Measurements from ENCODE around the gene KAT6B.

The KAT6B gene

GRCh38 chr10:74926791-74927585 is 100.6 kb downstream of the KAT6B start:
- Mint-ChIP-seq H3K4me1 (peaks cover 47% of the 10 kb centered on the region), H3K4me3 (no peak overlapping the region), H3K27ac (no peak overlapping the region), H3K27me3 (no peaks in the 10 kb centered on the region), H3K9me3 (no peaks in the 10 kb centered on the region)
- DNase-seq, result no peak
- no peak for ATAC-seq

- ATAC-seq, result no peak
- Mint-ChIP-seq H3K4me1 (peaks cover 43% of the 10 kb centered on the region), H3K4me3 (no peak overlapping the region), H3K27ac (peak overlapping the region in 1 of 2 donors; percentile 14), H3K9me3 (no peaks in the 10 kb centered on the region), H3K27me3 (no peaks in the 10 kb centered on the region)
- DNase-seq, result no peak
These were observed 101.3 kb downstream of the KAT6B start for GRCh38 chr10:74927701-74928100.

- Mint-ChIP-seq H3K27ac (no peak overlapping the region), H3K9me3 (no peaks in the 10 kb centered on the region), H3K27me3 (no peaks in the 10 kb centered on the region), H3K4me3 (no peak overlapping the region), H3K4me1 (peaks cover 32% of the 10 kb centered on the region)
- DNase-seq (no peak), ATAC-seq (no peak)
These were observed 102.4 kb downstream of the KAT6B start for GRCh38 chr10:74928742-74929191.

GRCh38 chr10:74929197-74929596 is 102.8 kb downstream of the KAT6B start:
- no peaks in the 10 kb centered on the region for H3K27me3 Mint-ChIP-seq
- H3K9me3 Mint-ChIP-seq, result no peaks in the 10 kb centered on the region
- H3K4me1 Mint-ChIP-seq, result peaks cover 31% of the 10 kb centered on the region
- no peak for ATAC-seq
- H3K27ac Mint-ChIP-seq, result no peak overlapping the region
- no peak for DNase-seq
- no peak overlapping the region for H3K4me3 Mint-ChIP-seq

- Mint-ChIP-seq H3K9me3 (no peaks in the 10 kb centered on the region), H3K4me1 (peaks cover 39% of the 10 kb centered on the region), H3K27me3 (no peaks in the 10 kb centered on the region), H3K4me3 (no peak overlapping the region), H3K27ac (no peak overlapping the region)
- no peak for ATAC-seq
- DNase-seq, result no peak
These were observed 104.6 kb downstream of the KAT6B start for GRCh38 chr10:74930965-74931364.

GRCh38 chr10:74932648-74933047 is 106.2 kb downstream of the KAT6B start:
- Mint-ChIP-seq H3K4me1 (peaks cover 27% of the 10 kb centered on the region), H3K27me3 (no peaks in the 10 kb centered on the region), H3K4me3 (no peak overlapping the region), H3K9me3 (no peaks in the 10 kb centered on the region), H3K27ac (no peak overlapping the region)
- DNase-seq (no peak), ATAC-seq (no peak)

GRCh38 chr10:74934100-74934812 is 107.9 kb downstream of the KAT6B start:
- ATAC-seq, result no peak
- H3K27me3 Mint-ChIP-seq, result no peaks in the 10 kb centered on the region
- H3K9me3 Mint-ChIP-seq, result no peaks in the 10 kb centered on the region
- peaks cover 20% of the 10 kb centered on the region for H3K4me1 Mint-ChIP-seq
- DNase-seq, result no peak
- H3K4me3 Mint-ChIP-seq, result no peak overlapping the region
- peak overlapping the region in 1 of 2 donors; percentile 38 for H3K27ac Mint-ChIP-seq

GRCh38 chr10:74936577-74937265 is 110.3 kb downstream of the KAT6B start:
- H3K4me3 Mint-ChIP-seq, result no peak overlapping the region
- no peak overlapping the region for H3K27ac Mint-ChIP-seq
- H3K9me3 Mint-ChIP-seq, result no peaks in the 10 kb centered on the region
- peaks cover 15% of the 10 kb centered on the region for H3K4me1 Mint-ChIP-seq
- DNase-seq (no peak), ATAC-seq (no peak)
- H3K27me3 Mint-ChIP-seq, result no peaks in the 10 kb centered on the region

GRCh38 chr10:74937266-74937856 is 111.0 kb downstream of the KAT6B start:
- DNase-seq (no peak), ATAC-seq (no peak)
- Mint-ChIP-seq H3K9me3 (no peaks in the 10 kb centered on the region), H3K27ac (no peak overlapping the region), H3K4me1 (peaks cover 9% of the 10 kb centered on the region), H3K4me3 (no peak overlapping the region), H3K27me3 (no peaks in the 10 kb centered on the region)

GRCh38 chr10:74944205-74944604 is 117.8 kb downstream of the KAT6B start:
- no peak for ATAC-seq
- Mint-ChIP-seq H3K27ac (no peak overlapping the region), H3K4me1 (peaks cover 23% of the 10 kb centered on the region), H3K27me3 (no peaks in the 10 kb centered on the region), H3K9me3 (no peaks in the 10 kb centered on the region), H3K4me3 (no peak overlapping the region)
- no peak for DNase-seq

- ATAC-seq (no peak), DNase-seq (no peak)
- Mint-ChIP-seq H3K4me1 (peaks cover 43% of the 10 kb centered on the region), H3K4me3 (no peak overlapping the region), H3K27me3 (no peaks in the 10 kb centered on the region), H3K9me3 (no peaks in the 10 kb centered on the region), H3K27ac (no peak overlapping the region)
These were observed 121.5 kb downstream of the KAT6B start for GRCh38 chr10:74947781-74948401.

- Mint-ChIP-seq H3K9me3 (no peaks in the 10 kb centered on the region), H3K4me3 (peak overlapping the region in 1 of 2 donors; percentile 21), H3K27ac (peak overlapping the region in 1 of 2 donors; percentile 52), H3K4me1 (peaks cover 50% of the 10 kb centered on the region), H3K27me3 (no peaks in the 10 kb centered on the region)
- DNase-seq (no peak), ATAC-seq (peak; percentile 98)
These were observed 122.8 kb downstream of the KAT6B start for GRCh38 chr10:74949034-74949832.

GRCh38 chr10:74949843-74950765 is 123.7 kb downstream of the KAT6B start:
- no peak for DNase-seq
- Mint-ChIP-seq H3K27me3 (no peaks in the 10 kb centered on the region), H3K9me3 (no peaks in the 10 kb centered on the region), H3K4me1 (peaks cover 50% of the 10 kb centered on the region), H3K4me3 (no peak overlapping the region), H3K27ac (no peak overlapping the region)
- no peak for ATAC-seq

GRCh38 chr10:74953214-74953613 is 126.8 kb downstream of the KAT6B start:
- Mint-ChIP-seq H3K4me3 (no peak overlapping the region), H3K27ac (peak overlapping the region in 1 of 2 donors; percentile 36), H3K9me3 (no peaks in the 10 kb centered on the region), H3K4me1 (peaks cover 51% of the 10 kb centered on the region), H3K27me3 (no peaks in the 10 kb centered on the region)
- ATAC-seq (no peak), DNase-seq (no peak)

All from stimulated activated naive CD8-positive, alpha-beta T cell treated with anti-CD3 and anti-CD28 coated beads, Interleukin-15, amount 100 ng/mL, for 72 hours (primary cell).